ENCODE data around the gene APBA2. TPM values are rescaled to one million over a fixed set of nuclear protein-coding genes. Genes with fewer than 3 reads are reported as not detected.

The APBA2 gene
- total and polyA plus RNA-seq, 2 of the 13 experiments (the other 11 are each of a cell fraction or from before 2014, with no cell fraction given), result 0.62 to 2.3 TPM

DNA sequence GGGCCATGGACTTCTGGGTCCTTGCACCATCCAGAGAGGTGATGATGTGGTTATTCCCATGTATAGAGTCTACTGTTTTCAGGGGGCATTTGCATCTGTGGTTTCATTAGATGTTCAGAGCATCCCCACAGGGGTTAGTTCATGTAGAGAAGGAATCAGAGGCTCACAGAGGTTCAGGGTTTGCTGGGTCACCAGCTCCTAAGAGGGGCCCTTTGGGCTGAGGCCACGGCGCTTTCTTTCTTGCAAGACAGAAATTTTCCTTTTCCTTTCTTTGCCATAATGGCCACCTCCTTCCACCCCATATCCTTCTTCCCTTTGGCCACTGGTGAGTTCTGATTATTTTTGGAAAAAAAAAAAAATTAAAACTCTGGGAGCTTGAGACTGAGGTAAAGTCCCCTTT lies 62.3 kb downstream of the APBA2 start (continued):
- TF ChIP-seq, protein P1, sequence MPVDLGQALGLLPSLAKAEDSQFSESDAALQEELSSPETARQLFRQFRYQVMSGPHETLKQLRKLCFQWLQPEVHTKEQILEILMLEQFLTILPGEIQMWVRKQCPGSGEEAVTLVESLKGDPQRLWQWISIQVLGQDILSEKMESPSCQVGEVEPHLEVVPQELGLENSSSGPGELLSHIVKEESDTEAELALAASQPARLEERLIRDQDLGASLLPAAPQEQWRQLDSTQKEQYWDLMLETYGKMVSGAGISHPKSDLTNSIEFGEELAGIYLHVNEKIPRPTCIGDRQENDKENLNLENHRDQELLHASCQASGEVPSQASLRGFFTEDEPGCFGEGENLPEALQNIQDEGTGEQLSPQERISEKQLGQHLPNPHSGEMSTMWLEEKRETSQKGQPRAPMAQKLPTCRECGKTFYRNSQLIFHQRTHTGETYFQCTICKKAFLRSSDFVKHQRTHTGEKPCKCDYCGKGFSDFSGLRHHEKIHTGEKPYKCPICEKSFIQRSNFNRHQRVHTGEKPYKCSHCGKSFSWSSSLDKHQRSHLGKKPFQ (CRISPR knock-in tag; IDR thresholded peaks at IDR 0.05; ENCODE audit: insufficient replicate concordance), result no peak

- H2AFZ ChIP-seq (ENCODE audit: low read length), result no peak overlapping the region
- no peaks in the 10 kb centered on the region for H3K36me3 ChIP-seq (replicated peaks in 1 of 2; ENCODE audit: control insufficient read depth in 1 of 2, insufficient read depth in 2 of 2, low read length in 2 of 2)
- H3K4me3 ChIP-seq (replicated peaks in 1 of 3; ENCODE audit: insufficient read depth in 1 of 3, low read depth in 2 of 3, low read length in 3 of 3), result no peak overlapping the region
- no peaks in the 10 kb centered on the region for H3K4me1 ChIP-seq (ENCODE audit: insufficient read depth, low read length)
- in situ Hi-C loops (cut with HindIII; ENCODE audit: extremely low pct_ligation_motif_present, low pct_unique_long_range_greater_than_20kb), result no loop called here
- BruUV-seq (replicated peaks), result no TSS peak
- H3K9me3 ChIP-seq (ENCODE audit: low read length), result no peaks in the 10 kb centered on the region
- no peaks in the 10 kb centered on the region; a peak in 1 of 5 replicates for H3K27me3 ChIP-seq (ENCODE audit: control insufficient read depth in 1 of 2, insufficient read depth in 2 of 2, low read length in 2 of 2)
- no peaks in the 10 kb centered on the region for H3K79me2 ChIP-seq (ENCODE audit: insufficient read depth, low read length)
- TF ChIP-seq, protein P2, sequence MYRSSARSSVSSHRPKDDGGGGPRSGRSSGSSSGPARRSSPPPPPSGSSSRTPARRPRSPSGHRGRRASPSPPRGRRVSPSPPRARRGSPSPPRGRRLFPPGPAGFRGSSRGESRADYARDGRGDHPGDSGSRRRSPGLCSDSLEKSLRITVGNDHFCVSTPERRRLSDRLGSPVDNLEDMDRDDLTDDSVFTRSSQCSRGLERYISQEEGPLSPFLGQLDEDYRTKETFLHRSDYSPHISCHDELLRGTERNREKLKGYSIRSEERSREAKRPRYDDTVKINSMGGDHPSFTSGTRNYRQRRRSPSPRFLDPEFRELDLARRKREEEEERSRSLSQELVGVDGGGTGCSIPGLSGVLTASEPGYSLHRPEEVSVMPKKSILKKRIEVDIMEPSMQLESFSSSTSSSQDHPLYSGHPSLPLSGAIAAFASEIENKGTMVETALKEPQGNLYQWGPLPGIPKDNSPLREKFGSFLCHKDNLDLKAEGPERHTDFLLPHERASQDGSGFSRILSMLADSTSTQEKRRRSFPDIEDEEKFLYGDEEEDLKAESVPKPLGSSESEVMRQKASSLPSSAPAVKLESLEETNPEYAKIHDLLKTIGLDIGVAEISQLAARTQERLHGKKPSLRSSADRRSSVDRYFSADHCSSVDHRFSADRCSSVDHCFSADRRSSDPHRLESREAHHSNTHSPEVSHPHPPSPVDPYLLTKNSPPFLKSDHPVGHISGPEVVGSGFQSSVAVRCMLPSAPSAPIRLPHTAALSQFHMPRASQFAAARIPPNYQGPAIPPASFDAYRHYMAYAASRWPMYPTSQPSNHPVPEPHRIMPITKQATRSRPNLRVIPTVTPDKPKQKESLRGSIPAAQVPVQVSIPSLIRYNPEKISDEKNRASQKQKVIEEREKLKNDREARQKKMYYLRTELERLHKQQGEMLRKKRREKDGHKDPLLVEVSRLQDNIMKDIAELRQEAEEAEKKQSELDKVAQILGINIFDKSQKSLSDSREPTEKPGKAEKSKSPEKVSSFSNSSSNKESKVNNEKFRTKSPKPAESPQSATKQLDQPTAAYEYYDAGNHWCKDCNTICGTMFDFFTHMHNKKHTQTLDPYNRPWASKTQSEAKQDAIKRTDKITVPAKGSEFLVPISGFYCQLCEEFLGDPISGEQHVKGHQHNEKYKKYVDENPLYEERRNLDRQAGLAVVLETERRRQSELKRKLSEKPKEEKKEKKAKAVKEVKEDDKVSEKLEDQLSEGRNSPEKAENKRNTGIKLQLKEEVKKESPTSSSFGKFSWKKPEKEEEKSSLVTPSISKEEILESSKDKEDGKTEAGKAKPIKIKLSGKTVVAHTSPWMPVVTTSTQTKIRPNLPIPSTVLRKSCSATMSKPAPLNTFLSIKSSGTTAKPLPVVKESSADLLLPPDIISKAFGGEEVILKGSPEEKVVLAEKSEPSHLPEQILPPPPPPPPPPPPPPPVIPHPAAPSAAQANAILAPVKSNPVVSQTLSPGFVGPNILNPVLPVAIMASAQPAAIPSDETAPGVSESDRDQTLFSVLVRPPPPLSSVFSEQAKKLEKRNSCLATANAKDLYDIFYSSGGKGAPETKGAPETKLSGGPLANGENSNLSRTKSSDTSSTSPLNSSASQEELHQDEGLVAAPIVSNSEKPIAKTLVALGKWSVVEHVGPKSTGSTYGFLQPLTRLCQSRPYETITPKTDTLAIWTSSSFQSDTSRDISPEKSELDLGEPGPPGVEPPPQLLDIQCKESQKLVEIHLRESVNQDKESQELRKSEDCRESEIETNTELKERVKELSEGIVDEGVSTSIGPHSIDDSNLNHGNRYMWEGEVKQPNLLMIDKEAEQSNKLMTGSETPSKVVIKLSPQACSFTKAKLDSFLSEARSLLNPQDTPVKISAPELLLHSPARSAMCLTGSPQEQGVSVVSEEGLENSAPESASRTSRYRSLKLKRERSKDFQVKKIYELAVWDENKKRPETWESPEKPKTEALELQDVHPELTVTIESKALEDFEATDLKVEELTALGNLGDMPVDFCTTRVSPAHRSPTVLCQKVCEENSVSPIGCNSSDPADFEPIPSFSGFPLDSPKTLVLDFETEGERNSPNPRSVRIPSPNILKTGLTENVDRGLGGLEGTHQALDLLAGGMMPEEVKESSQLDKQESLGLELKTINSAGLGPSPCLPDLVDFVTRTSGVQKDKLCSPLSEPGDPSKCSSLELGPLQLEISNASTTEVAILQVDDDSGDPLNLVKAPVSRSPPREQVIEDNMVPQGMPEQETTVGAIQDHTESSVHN (CRISPR knock-in tag; IDR thresholded peaks at IDR 0.05), result no peak
- TF ChIP-seq CEBPB (IDR thresholded peaks at IDR 0.05; ENCODE audit: borderline replicate concordance, low read depth, low read length), result no peak
- TF ChIP-seq MAFF (IDR thresholded peaks at IDR 0.05; ENCODE audit: low read depth, low read length), result 0 out of 2 replicates have a peak, but pooled peaks have one; percentile 51
- peak; percentile 55 to 78; a peak in 3 of 4 replicates for TF ChIP-seq MAFK (conservative IDR thresholded peaks at IDR 0.05 in 1 of 2, IDR thresholded peaks at IDR 0.05 in 1 of 2; ENCODE audit: low read length in 2 of 2)
- TF ChIP-seq DRAP1 (CRISPR knock-in tag; IDR thresholded peaks at IDR 0.05), result no peak
- no peak overlapping the region for H3K27ac ChIP-seq (ENCODE audit: extremely low read length, insufficient read depth, low read length)
- intact Hi-C loops (cut with micrococcal nuclease; ENCODE audit: unreplicated experiment), result no loop called here
- WGBS (ENCODE audit: low lambda C conversion rate), result 42% methylated on average over 2 of the region's 2 CpGs
- no peaks in the 10 kb centered on the region for H4K20me1 ChIP-seq (ENCODE audit: insufficient read depth, low read length)
- FAIRE-seq (no peak), ATAC-seq (no peak), DNase-seq (ENCODE audit: low spot score) (no peak)
- POLR2A ChIA-PET, result no interaction called here
- CTCF ChIA-PET (ENCODE audit: low intra/inter-chr PET ratio, low total read pairs), result no interaction called here
- H3K4me2 ChIP-seq (ENCODE audit: low read depth, low read length), result no peak overlapping the region
- H3K9ac ChIP-seq (ENCODE audit: insufficient read depth, low read depth, low read length), result no peak overlapping the region
Observed at GRCh38 chr15:28950916-28951315, 65.1 kb downstream of the APBA2 start.

All from HepG2 (cell line).